HG03103 (cell line): ENCODE results near the gene GUCY2D.
A peak's percentile ranks its signal among the peaks of the same experiment; 100 is the strongest.

Source experiments
- ATAC-seq: cut with Tn5 transposase; IDR thresholded peaks from one replicate; pipeline ENCODE4 v1.9.1; 2021; ENCODE audit warnings: low read depth; ENCODE audit not compliant: unreplicated experiment

GUCY2D gene

DNA sequence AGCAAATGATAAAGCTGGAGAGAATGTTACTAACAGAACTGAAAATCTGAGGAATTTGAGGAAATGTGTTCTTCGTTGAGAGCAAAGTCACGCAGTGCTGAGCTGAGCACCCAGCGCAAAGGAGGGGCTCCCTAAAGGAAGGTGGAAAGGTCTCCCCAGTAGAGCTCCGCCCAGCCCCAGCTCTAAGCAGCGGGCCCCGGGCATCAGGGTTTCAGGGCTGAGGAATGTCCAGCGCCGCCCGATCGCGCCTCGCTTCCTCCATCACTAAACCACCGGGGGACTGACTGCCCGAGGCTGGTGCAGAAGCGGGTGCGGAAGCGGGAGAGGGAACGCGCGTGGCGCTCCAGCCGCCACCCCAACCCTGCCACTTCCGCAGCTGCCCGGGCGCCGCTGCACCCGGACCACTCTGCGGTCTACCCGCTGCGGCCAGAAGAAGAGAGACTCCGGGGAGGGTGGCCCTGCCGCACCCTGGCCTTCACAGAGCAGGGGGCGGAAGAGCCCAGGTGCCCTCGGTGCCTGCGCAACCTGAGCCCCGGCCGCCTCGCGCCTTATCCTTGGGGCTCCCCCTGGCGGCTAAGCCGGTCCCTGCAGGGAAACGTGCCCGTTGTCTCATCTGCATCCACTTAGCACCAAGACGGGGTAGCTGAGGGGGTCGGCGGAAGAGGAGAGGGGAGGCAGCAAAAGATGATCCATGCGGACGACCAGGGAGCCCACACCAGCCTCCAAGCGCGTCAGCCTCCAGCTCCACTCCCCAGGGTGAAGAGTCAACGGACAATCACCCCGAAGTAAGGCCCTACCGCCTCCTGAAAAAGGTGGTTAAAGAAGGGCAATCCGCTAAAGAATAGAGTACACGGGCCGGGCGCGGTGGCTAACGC is 12.4 kb upstream of the GUCY2D start:
- peak; percentile 61 for ATAC-seq

DNA sequence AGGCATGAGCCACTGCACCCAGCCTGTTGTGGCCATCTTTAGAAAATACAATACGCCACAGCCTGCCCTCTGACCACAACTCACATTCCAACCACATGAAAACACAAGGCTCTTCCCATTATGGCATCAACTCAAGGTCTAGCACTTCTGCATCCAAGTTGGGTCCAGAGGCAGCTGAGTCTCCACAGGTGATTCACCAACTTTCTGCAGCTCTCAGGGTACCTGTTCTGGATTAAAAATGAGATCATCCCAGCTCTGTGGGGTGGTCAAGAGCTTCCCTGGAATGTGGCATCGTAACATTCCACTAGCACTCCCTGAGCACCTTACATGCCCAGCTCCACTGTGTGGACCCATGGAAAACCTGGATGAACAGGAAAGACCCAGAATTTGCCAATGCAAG is 9.9 kb upstream of the GUCY2D start:
- no peak for ATAC-seq

DNA sequence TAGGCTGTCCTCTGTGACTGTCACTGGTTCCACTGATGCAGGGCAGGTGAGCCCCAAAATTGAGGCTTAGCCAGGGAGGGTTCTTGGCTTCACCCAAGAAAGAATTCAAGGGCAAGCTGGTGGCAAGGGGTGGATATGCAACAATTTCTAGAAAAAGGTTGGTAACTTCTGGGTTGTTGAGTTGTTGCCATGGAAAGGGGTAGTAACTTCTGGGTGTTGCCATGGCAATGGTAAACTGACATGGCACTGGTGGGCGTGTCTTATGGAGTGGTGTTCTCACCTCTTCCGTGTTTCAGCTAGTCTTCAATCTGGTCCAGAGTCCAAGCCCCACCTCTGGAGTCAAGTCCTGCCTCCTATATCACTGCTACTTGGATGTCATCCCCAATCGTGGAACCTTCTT is 9.5 kb upstream of the GUCY2D start:
- no peak for ATAC-seq

DNA sequence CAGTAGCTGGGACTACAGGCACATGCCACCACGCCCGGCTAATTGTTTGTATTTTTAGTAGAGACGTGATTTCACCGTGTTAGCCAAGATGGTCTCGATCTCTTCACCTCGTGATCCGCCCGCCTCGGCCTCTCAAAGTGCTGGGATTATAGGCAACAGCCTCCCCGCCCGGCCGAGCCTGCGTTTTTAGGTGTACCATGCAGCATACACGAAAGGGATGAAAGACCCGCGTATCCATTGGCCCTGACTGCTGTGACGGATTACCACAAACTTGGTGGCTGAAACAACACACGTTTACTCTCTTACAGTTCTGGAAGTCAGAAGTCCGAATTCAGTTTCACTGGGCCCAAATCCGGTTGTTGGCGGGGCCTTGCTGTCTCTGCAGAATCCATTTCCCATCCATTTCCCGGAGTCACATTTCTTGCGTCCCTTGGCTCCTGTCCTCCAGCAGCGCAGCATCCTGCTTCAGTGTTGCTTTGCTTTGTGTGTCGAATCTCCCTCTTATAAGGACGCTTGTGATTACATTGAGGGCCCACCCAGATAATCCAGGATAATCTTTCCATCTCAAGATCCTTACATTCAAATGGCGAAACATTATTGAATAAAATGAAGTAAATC is 8.3 kb upstream of the GUCY2D start:
- no peak for ATAC-seq

DNA sequence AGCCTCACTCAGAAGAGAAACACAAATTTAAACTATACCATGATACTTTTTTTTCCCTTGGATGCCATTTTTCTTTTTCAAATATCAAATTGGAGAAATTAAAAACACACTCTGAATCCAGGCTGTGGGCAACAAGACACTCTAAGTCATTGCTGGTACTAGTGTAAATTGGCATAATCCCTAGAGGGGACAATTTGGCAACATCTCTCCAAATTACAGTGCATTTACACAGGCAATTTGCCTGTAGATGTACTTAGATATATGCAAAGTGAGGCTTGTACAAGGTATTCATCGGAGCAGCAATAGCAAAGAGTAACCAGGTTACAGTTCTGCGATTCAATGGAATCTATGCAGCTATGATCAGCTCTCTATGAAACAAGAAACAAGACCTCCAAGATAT is 6.7 kb upstream of the GUCY2D start:
- no peak for ATAC-seq

DNA sequence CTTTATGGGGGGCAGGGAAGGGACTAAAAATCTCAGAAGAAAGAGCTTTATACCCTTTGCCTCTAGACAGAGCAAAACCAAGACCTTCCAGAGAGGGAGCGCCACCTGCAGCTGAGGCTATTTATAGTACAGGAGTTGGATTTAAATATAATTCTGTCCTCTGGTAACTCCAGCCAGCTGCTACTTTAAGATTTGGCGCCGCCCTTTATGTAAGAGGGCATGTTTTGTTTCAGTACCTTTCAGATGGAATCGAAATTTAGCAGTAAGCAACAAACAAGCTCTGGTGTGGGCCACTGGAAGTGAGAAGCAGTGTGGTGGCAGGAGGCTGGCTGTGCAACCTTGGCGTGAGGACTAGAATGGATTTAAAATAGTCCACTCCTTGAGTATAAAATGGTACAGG is 5.2 kb upstream of the GUCY2D start:
- no peak for ATAC-seq

DNA sequence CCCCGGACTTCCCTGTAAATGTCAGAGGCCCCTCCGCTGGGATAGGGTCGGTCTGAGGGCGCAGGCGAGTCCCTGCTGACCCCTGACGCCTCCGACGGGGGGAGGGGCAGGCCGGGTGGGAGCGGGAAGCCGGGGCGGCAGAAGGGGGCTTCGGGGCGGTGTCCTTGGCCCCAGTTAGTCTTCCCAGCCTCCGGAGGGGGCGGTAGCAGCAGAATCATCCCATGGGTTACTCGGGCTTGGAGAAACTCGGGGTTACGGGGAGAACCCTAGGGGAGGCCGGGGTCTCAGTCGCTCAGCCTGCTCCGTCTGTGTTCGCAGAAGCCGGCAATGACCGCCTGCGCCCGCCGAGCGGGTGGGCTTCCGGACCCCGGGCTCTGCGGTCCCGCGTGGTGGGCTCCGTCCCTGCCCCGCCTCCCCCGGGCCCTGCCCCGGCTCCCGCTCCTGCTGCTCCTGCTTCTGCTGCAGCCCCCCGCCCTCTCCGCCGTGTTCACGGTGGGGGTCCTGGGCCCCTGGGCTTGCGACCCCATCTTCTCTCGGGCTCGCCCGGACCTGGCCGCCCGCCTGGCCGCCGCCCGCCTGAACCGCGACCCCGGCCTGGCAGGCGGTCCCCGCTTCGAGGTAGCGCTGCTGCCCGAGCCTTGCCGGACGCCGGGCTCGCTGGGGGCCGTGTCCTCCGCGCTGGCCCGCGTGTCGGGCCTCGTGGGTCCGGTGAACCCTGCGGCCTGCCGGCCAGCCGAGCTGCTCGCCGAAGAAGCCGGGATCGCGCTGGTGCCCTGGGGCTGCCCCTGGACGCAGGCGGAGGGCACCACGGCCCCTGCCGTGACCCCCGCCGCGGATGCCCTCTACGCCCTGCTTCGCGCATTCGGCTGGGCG is 542 bp downstream of the GUCY2D start:
- no peak for ATAC-seq

DNA sequence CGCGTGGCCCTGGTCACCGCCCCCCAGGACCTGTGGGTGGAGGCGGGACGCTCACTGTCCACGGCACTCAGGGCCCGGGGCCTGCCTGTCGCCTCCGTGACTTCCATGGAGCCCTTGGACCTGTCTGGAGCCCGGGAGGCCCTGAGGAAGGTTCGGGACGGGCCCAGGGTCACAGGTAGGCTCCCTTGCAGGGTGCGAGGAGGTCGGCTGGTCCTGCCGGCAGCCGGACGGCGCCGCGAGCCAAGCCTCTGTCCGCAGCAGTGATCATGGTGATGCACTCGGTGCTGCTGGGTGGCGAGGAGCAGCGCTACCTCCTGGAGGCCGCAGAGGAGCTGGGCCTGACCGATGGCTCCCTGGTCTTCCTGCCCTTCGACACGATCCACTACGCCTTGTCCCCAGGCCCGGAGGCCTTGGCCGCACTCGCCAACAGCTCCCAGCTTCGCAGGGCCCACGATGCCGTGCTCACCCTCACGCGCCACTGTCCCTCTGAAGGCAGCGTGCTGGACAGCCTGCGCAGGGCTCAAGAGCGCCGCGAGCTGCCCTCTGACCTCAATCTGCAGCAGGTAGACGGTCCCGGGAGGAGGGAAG is 1.3 kb downstream of the GUCY2D start:
- ATAC-seq: no peak

DNA sequence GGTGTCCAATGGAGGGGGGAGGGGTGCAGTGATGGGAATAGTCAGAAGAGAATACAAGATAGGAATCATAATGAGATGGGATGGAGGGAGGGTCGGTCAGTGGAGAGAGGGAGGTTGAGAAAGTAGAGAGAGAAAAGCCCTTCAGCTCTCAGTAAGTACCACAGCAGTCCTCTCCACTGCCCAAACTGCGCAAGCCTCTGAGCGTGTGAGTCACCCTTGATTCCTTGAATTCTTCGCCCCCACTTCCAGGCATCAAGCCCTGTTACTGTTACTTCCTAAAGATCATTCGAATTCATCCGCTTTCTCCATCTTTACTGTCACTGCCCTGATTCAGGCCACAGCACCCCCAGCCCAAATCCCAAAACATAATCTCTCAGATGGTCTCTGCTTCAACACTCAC is 2.5 kb downstream of the GUCY2D start:
- ATAC-seq: no peak

DNA sequence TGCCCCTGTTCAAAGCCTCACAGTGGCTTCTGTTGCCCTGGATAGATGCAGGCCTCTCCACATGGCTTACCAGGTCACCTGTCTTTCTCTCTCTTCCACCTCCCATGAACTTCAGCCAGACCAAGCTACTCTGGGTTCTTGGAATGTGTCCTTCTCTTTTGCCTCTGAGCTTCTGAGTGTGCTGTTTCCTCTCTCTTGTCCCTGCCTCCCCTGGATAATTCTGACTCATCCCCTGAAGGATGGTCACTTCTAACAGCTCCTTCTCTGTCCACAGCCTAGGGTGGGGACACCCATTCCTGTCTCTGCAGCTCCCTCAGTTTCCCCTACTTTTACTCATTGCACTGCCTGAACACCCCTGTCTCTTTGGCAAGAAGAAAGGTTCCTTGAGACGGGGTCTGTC is 2.9 kb downstream of the GUCY2D start:
- ATAC-seq: no peak

DNA sequence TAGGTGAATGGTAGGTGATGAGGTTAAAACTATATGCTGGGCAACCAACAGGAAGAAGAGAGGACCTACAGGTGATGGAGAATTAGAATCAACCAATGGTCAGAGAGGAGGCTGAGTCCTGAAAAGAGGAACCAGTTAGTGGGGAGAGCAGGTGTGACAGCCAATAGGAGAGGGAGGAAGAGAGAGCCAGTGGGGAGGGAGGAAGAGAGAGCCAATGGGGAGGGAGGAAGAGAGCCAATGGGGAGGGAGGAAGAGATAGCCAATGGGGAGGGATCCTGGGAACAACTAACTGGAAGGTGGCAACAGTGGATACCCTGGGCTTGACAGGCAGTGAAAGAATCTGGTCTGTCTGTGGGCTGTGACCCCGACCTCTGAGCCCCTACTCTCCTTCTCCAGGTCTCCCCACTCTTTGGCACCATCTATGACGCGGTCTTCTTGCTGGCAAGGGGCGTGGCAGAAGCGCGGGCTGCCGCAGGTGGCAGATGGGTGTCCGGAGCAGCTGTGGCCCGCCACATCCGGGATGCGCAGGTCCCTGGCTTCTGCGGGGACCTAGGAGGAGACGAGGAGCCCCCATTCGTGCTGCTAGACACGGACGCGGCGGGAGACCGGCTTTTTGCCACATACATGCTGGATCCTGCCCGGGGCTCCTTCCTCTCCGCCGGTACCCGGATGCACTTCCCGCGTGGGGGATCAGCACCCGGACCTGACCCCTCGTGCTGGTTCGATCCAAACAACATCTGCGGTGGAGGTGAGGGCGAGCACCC is 3.7 kb downstream of the GUCY2D start:
- ATAC-seq: no peak

DNA sequence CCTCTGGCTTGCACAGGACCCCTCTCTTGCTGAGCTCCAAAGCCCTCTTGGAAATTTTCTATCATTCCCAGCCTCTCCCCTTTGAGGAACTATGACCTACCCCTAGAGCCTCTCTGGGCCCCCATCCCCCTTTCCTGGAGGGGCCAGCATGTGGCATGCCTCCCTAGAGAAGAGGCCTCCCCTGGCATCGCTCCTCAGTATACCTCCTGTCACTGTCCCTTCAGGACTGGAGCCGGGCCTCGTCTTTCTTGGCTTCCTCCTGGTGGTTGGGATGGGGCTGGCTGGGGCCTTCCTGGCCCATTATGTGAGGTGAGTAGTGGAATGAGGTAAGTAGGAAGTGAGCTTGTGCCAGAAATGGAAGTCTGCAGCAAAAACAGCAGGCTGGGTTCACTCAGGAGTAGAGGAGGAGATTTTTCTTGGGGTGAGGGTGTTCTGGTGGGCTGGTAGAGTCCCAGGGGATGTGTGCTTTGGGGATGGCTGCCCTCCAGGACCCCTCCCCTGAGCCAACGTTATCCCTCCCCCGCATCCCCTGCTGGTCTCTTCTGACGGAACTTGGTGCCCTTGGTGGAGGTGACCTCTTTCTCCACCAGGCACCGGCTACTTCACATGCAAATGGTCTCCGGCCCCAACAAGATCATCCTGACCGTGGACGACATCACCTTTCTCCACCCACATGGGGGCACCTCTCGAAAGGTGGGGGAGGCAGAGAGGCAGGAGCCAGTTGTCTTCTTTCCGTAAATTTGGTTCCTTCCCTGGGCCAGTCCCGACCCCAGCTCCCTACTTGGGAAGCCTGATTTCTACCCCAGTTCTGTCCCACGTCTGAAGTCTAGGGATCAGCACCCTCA is 4.6 kb downstream of the GUCY2D start:
- no peak for ATAC-seq

DNA sequence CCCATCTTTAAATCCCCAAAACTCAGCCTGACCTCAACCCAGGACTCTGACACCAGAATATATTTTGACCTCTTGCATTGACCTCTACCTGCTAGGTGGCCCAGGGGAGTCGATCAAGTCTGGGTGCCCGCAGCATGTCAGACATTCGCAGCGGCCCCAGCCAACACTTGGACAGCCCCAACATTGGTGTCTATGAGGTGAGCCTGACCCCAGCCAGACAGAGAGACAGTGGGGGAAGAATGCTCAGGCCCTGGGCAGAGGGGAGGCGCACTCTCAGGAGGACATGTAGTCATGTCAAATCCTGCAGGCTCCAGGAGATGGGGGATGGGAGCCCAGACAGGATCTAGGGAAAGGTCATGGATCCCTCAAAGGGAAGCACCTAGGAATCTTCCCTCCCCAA is 5.4 kb downstream of the GUCY2D start:
- no peak for ATAC-seq

DNA sequence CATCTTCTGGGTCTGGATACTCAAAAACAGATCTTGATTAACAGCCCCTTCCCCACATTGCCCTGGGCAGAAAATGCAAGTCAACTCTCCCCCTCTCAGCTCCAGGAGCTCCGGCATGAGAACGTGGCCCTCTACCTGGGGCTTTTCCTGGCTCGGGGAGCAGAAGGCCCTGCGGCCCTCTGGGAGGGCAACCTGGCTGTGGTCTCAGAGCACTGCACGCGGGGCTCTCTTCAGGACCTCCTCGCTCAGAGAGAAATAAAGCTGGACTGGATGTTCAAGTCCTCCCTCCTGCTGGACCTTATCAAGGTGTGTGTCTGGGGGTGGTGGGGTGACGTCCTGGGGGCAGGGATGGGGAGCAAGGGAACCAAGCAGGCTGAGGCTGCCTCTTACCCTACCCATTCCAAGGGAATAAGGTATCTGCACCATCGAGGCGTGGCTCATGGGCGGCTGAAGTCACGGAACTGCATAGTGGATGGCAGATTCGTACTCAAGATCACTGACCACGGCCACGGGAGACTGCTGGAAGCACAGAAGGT is 9.7 kb downstream of the GUCY2D start:
- no peak for ATAC-seq

DNA sequence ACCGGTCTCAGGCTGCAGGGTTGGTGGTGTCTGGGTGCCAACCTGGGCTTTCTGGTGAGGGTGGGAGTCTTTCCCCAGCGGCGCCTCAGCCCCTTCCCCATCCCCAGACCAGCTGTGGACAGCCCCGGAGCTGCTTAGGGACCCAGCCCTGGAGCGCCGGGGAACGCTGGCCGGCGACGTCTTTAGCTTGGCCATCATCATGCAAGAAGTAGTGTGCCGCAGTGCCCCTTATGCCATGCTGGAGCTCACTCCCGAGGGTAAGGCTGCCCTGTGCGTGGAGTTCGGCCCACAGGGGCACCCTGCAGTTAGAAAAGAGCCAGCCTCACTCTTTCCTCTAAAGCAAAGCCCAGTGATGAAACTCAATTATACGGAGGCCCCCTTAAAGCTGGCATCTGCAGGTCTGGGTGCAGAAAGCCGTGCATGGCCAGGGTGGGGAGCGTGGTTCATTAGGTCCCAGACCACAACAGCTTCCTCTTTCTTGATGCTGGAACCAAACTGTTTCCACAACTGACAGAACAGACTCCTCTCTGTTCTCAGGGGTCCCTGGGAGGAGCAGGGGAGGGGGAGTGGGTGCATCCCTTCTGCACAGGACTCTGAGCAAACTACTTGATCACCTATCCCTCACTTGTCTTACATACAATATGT is 10.7 kb downstream of the GUCY2D start:
- no peak for ATAC-seq

DNA sequence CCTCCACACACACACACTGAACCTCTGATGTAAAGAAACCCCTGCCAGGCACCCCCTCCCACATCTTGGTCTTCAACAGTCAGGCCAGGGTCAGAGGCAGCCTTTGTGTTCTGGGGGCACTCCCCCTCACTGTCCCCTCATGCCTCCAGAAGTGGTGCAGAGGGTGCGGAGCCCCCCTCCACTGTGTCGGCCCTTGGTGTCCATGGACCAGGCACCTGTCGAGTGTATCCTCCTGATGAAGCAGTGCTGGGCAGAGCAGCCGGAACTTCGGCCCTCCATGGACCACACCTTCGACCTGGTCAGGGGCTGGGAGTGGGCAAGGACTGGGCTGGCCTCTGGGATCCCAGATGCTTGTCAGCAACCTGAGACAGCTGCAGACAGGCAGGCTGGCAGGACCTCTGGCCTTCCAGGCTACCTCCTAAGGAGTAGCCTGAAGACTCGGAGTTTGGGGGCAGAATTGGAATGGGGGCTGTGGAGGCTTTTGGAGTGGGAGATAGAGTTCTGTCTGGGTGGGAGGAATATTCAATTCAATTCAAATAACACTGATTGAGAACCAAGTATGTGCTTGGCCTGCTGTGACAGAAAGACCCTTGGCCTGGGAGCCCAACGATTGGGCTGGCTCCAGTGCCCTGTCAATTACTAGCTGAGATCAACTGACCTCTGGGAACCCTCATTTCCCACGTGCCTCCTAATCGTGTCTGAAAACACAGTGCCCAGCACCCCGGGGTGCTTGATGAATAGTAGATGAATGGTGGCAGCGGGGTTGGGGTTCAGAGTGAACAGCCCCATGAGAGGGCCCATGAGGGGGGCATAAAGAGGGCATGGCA is 11.5 kb downstream of the GUCY2D start:
- ATAC-seq: no peak

DNA sequence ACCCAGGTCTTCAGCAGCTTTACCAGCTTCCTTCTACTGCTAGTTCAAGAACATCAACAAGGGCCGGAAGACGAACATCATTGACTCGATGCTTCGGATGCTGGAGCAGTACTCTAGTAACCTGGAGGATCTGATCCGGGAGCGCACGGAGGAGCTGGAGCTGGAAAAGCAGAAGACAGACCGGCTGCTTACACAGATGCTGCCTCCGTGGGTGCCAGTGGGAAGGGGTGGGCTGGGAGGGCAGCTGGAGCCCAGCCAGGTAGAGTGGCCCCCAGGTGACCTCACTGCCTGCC is 12.1 kb downstream of the GUCY2D start:
- no peak for ATAC-seq
